GOT3 (cell line): ENCODE data around the gene ACAD9.
"Not testable (repeated sequence)": the region's sequence is repeated elsewhere in the genome, so short reads cannot be mapped to it uniquely, and the experiment has no call there.

Experiments
- DNase-seq: peaks from one replicate; lab custom pipeline; 2025; ENCODE audit warnings: mixed read lengths; lab: John Stamatoyannopoulos, UW

The ACAD9 gene

GRCh38 chr3:128879125-128879969 is at the start of gene ACAD9:
ACAD9 (plus strand) TSS chr3:128879620; CDS start chr3:128879692, 72 bp downstream.
- DNase-seq = peak; percentile 95

- DNase-seq = not testable (repeated sequence)
Observed at GRCh38 chr3:128829925-128830625, 49.3 kb upstream of the ACAD9 start.

- DNase-seq = not testable (repeated sequence)
Observed at GRCh38 chr3:128830762-128831161, 48.7 kb upstream of the ACAD9 start.

GRCh38 chr3:128832979-128833378 is 46.4 kb upstream of the ACAD9 start:
- not testable (repeated sequence) for DNase-seq

- no peak for DNase-seq
Observed at GRCh38 chr3:128835096-128835495, 44.3 kb upstream of the ACAD9 start.

- DNase-seq = no peak
Observed at GRCh38 chr3:128841926-128842920, 37.2 kb upstream of the ACAD9 start.

- DNase-seq = no peak
Observed at GRCh38 chr3:128844502-128844901, 34.9 kb upstream of the ACAD9 start.

- DNase-seq = no peak
Observed at GRCh38 chr3:128845119-128845777, 34.2 kb upstream of the ACAD9 start.

GRCh38 chr3:128845778-128846485 is 33.5 kb upstream of the ACAD9 start:
- peak; percentile 64 for DNase-seq

GRCh38 chr3:128846486-128846891 is 32.9 kb upstream of the ACAD9 start:
- no peak for DNase-seq

GRCh38 chr3:128847666-128848370 is 31.6 kb upstream of the ACAD9 start:
- DNase-seq = no peak

- DNase-seq = no peak
Observed at GRCh38 chr3:128848936-128849335, 30.5 kb upstream of the ACAD9 start.

GRCh38 chr3:128849911-128850455 is 29.4 kb upstream of the ACAD9 start:
- no peak for DNase-seq

GRCh38 chr3:128850544-128850943 is 28.9 kb upstream of the ACAD9 start:
- no peak for DNase-seq

GRCh38 chr3:128851601-128852000 is 27.8 kb upstream of the ACAD9 start:
- no peak for DNase-seq

- DNase-seq = no peak
Observed at GRCh38 chr3:128853826-128854225, 25.6 kb upstream of the ACAD9 start.

GRCh38 chr3:128854475-128854874 is 24.9 kb upstream of the ACAD9 start:
- DNase-seq = no peak

GRCh38 chr3:128855569-128855968 is 23.9 kb upstream of the ACAD9 start:
- no peak for DNase-seq

- no peak for DNase-seq
Observed at GRCh38 chr3:128858167-128858566, 21.3 kb upstream of the ACAD9 start.

GRCh38 chr3:128859630-128860029 is 19.8 kb upstream of the ACAD9 start:
- DNase-seq = no peak
